OCI-LY7 (cell line): Measurements from ENCODE around the gene ZCCHC14.

ENCODE experiments used
- CTCF ChIP-seq: fragments of 200-600 bp; sonication (generic); conservative IDR thresholded peaks from 2 replicates; pipeline ENCODE4 v1.5.1; 2014; ENCODE audit warnings: mild to moderate bottlenecking, antibody characterized with exemption, low read length, moderate library complexity, mixed read lengths
- EZH2phosphoT487 ChIP-seq: fragments of 200-600 bp; sonication (generic); IDR thresholded peaks from 2 replicates; pipeline ENCODE4 v1.6.1; 2018; ENCODE audit warnings: low read depth, borderline replicate concordance, mild to moderate bottlenecking, mixed run types, antibody characterized with exemption, low read length, moderate library complexity, mixed read lengths

DNA sequence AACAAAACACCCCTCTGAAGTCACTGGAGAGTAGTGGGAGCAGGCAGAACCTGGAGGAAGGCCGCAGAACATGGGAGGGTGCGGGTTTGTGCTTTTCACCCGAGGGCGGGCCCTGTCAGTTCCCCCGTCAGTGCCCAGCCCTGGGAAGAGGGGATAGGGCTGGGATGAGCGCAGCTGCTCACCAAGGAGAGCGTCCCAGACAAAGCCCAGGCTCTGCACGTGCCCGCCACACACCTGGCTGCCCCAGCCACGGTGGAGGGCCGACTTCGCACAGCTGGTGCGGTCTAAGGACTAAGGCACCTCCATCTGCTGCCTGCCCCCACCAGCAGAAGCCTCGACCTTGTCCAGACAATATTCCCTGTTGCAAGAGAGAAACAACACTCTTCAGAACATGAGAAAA, 39.5 kb downstream of the ZCCHC14 start:
- TF ChIP-seq CTCF (no peak), EZH2phosphoT487 (no peak)
